Thyroid gland (tissue), 4 donors: ENCODE measurements around the gene RAPGEF4. TPM values are rescaled to one million over a fixed set of nuclear protein-coding genes. Genes with fewer than 3 reads are reported as not detected.

ENCODE experiments used
- DNase-seq, 2 donors: peaks; one replicate each; pipeline ENCODE4 v3.0.0-alpha.2; 2019
- H3K27ac ChIP-seq, 3 donors: fragments of 200-600 bp; sonication (generic); 1 replicate in 2 of 3; 2 replicates in 1 of 3; pipeline ENCODE4 v1.5.1; 2016 to 2019; ENCODE audit warnings: mild to moderate bottlenecking in 1 of 3, moderate library complexity in 1 of 3
- H3K27me3 ChIP-seq: fragments of 200-600 bp; sonication (generic); one replicate; pipeline ENCODE4 v1.5.1; 2019
- H3K36me3 ChIP-seq, 2 donors: fragments of 200-600 bp; sonication (generic); one replicate each; pipeline ENCODE4 v1.5.1; 2016 to 2019
- H3K4me1 ChIP-seq, 2 donors: fragments of 200-600 bp; sonication (generic); one replicate each; pipeline ENCODE4 v1.5.1; 2017 to 2019
- H3K4me3 ChIP-seq, 3 donors: fragments of 200-600 bp; sonication (generic); replicated peaks in 1 of 3; 1 replicate in 2 of 3; 2 replicates in 1 of 3; pipeline ENCODE4 v1.5.1; 2016; ENCODE audit warnings: mild to moderate bottlenecking in 1 of 3
- H3K9me3 ChIP-seq: fragments of 200-600 bp; sonication (generic); one replicate; pipeline ENCODE4 v1.5.1; 2017
- POLR2A ChIP-seq, 2 donors: fragments of 450-650 bp; IDR thresholded peaks; one replicate each; pipeline ENCODE4 v1.6.1; 2017; ENCODE audit warnings: antibody characterized with exemption in 2 of 2, mild to moderate bottlenecking in 2 of 2, moderate library complexity in 1 of 2
- WGBS, 2 donors: methylation state at CpG; one replicate each; pipeline ENCODE4 v1.1.5; 2017; 5-methylcytosine and 5-hydroxymethylcytosine counted together
- intact Hi-C: fragments of 100-400 bp; cut with DNase I; formaldehyde crosslinking; loops from one replicate; pipeline ENCODE4 v1.15.1; 2023
- total RNA-seq, 4 donors: library from RNA; depleted of rRNA; stranded (reverse); fragments of >200 nt; gene quantifications; one replicate each; pipeline ENCODE4 v1.2.3, GENCODE V29; 2016
- TF ChIP-seq, protein P1 (sequence below), 6 experiments: fragments of 200-600 bp in 3 of 6; fragments of 450-650 bp in 3 of 6; sonication (generic) in 3 of 6; IDR thresholded peaks; one replicate each; pipeline ENCODE4 v1.5.1; 2016 to 2019; ENCODE audit warnings: antibody characterized with exemption in 6 of 6, mild to moderate bottlenecking in 2 of 6, inconsistent platforms in 1 of 6, moderate library complexity in 1 of 6

RAPGEF4 gene
- total RNA-seq, 4 donors from 2014 or later = 7.9 to 19.6 (median 12.1) TPM

DNA sequence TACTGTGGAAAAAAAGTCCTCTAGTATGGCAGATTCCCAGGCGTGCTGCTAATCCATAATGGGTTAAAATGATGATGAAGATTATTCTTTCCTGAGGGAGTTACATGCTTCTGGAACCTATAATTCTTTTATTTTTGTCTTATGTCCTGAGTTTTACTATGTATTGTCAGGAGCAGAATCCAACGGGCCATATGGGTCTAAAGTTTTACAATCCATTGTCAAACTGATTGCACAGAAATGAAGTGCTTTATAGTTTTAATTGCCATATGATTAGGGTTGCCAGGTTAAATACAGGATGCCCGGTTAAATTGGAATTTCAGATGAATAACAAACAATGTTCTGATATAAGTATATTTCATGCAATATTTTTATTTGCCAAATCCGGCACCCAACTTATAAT lies 239.1 kb downstream of the RAPGEF4 start:
- WGBS, 2 donors = 92 to 96% methylated on average over 4 of the region's 4 CpGs
- intact Hi-C loops = no loop called here
- Histone ChIP-seq H3K36me3 (no peaks in the 10 kb centered on the region), H3K4me3 (no peak overlapping the region), H3K9me3 (no peaks in the 10 kb centered on the region), H3K27ac (no peak overlapping the region), H3K27me3 (no peaks in the 10 kb centered on the region), H3K4me1 (peaks cover 7 to 11% of the 10 kb centered on the region in 2 donors)
- TF ChIP-seq, protein P1, sequence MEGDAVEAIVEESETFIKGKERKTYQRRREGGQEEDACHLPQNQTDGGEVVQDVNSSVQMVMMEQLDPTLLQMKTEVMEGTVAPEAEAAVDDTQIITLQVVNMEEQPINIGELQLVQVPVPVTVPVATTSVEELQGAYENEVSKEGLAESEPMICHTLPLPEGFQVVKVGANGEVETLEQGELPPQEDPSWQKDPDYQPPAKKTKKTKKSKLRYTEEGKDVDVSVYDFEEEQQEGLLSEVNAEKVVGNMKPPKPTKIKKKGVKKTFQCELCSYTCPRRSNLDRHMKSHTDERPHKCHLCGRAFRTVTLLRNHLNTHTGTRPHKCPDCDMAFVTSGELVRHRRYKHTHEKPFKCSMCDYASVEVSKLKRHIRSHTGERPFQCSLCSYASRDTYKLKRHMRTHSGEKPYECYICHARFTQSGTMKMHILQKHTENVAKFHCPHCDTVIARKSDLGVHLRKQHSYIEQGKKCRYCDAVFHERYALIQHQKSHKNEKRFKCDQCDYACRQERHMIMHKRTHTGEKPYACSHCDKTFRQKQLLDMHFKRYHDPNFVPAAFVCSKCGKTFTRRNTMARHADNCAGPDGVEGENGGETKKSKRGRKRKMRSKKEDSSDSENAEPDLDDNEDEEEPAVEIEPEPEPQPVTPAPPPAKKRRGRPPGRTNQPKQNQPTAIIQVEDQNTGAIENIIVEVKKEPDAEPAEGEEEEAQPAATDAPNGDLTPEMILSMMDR (IDR thresholded peaks at IDR 0.05) = no peak
- no peak for TF ChIP-seq POLR2A (IDR thresholded peaks at IDR 0.05)
- no peak for DNase-seq

DNA sequence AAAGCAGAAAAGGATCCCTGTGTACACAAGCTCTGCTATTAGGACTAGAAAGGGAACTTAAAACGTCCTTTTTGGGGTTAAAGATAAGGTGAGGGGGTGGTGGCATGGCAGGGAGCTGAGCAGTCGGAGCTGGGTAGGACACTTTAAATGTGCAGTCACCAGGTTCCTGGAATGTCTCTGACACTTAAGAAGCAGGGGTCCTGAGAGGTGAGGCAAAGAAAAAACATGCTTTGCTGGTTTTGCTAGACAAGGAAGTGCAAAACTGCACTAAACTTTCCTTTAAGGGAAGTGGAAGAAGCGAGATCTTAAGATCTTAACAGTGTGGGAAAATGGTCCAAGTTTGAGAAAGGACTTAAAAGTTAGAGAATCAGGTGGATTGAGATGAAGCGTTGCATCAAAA lies 240.5 kb downstream of the RAPGEF4 start:
- H3K27me3 ChIP-seq = no peaks in the 10 kb centered on the region
- H3K36me3 ChIP-seq = no peaks in the 10 kb centered on the region
- no peaks in the 10 kb centered on the region for H3K9me3 ChIP-seq
- peaks cover 3 to 11% of the 10 kb centered on the region in 2 donors for H3K4me1 ChIP-seq
- TF ChIP-seq, protein P1 (IDR thresholded peaks at IDR 0.05) = no peak
- no peak for TF ChIP-seq POLR2A (IDR thresholded peaks at IDR 0.05)
- H3K27ac ChIP-seq = peak overlapping the region in 1 of 3 donors; percentile 56
- WGBS, 2 donors = 37 to 38% methylated on average over 4 of the region's 4 CpGs
- peak; percentile 33 to 46 for DNase-seq
- no peak overlapping the region for H3K4me3 ChIP-seq
- intact Hi-C loops = no loop called here

DNA sequence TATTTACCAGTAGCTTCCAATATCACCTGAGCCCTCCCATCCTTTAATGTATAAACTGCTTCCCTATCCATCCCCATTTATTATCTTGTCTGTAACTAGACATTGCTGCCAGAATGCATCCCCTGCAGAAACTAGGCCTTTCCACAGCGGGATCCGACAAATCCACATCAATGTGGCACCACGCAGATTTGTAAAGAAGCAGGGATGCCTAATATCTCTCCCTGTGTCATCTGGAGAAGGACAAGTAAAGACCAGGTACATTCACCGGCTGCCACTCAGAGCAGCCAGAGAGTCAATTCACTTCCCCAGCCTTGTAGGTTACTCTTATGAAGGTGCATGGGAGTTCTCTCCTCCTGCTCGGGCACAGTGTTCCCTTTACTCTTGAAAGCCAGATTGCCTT lies 241.2 kb downstream of the RAPGEF4 start:
- TF ChIP-seq, protein P1 (IDR thresholded peaks at IDR 0.05) = no peak
- TF ChIP-seq POLR2A (IDR thresholded peaks at IDR 0.05) = no peak
- 88 to 89% methylated on average over 5 of the region's 5 CpGs for WGBS, 2 donors
- DNase-seq = no peak
- no peak overlapping the region for H3K4me3 ChIP-seq
- intact Hi-C loops = no loop called here
- H3K27me3 ChIP-seq = no peaks in the 10 kb centered on the region
- H3K9me3 ChIP-seq = no peaks in the 10 kb centered on the region
- H3K36me3 ChIP-seq = no peaks in the 10 kb centered on the region
- H3K27ac ChIP-seq = no peak overlapping the region
- H3K4me1 ChIP-seq = peaks cover 3 to 11% of the 10 kb centered on the region in 2 donors

DNA sequence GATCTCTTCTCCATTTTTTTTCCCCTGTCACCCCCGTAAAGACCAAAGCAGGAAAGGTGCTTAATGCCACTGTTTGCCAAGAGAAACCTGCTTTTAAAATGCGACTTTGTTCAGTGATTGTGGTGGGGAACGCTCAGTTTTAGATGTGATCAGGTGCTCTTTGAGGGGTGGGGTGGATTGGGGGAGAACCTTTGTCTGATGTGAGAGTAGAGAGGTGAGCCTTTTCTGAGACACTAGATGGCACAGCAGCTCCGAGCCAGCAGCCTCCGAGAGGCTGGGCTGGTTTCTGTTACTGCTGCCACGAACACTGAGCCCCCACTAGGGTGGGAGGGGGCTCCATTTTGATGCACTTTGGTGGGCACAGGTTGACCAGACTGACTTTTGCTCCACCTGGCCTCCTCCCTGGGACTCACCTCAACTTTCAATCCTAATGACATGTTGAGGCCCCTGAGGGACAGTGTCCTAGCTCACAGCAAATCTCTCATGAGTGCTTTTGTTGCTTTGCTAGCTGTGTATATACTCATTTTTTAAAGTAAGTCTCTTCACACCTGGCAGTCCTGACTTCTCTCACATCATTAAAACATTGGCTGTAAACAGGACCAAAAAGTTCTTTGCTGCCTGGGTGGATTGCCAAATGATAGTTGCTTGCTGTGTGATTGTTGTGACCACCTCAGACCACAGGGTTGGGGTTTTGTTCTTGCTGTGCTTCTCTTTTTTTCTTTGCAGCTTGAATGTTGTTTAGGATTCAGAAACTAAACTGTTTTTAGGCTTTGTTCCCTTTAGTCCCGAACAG lies 241.8 kb downstream of the RAPGEF4 start:
- no peak for DNase-seq
- intact Hi-C loops = no loop called here
- 65 to 73% methylated on average over 7 of the region's 7 CpGs for WGBS, 2 donors
- Histone ChIP-seq H3K27me3 (no peaks in the 10 kb centered on the region), H3K36me3 (no peaks in the 10 kb centered on the region), H3K27ac (no peak overlapping the region), H3K4me3 (no peak overlapping the region), H3K4me1 (peaks cover 3 to 11% of the 10 kb centered on the region in 2 donors), H3K9me3 (no peaks in the 10 kb centered on the region)
- TF ChIP-seq, protein P1 (IDR thresholded peaks at IDR 0.05) = no peak
- TF ChIP-seq POLR2A (IDR thresholded peaks at IDR 0.05) = no peak

DNA sequence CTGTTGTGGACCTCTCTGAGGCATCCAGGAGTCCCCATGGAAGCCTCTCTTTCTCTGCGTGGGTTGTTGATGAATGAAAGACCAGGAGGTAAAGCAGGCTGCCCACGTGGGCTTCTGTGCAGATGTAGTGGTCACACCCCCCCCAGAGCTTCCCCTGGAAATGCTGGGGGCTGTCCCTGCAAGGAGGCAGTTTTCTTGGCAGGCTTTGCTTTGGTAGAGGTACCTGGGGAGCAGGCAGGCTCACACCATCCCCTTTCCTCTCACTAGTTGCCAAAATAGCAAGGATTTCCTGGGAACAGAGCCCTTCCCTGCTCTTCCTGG lies 242.4 kb downstream of the RAPGEF4 start:
- Histone ChIP-seq H3K9me3 (no peaks in the 10 kb centered on the region), H3K27ac (no peak overlapping the region), H3K4me3 (no peak overlapping the region), H3K4me1 (peaks cover 3 to 11% of the 10 kb centered on the region in 2 donors), H3K27me3 (no peaks in the 10 kb centered on the region), H3K36me3 (no peaks in the 10 kb centered on the region)
- intact Hi-C loops = no loop called here
- DNase-seq = no peak
- 30 to 44% methylated on average over 2 of the region's 2 CpGs for WGBS, 2 donors
- TF ChIP-seq, protein P1 (IDR thresholded peaks at IDR 0.05) = no peak
- TF ChIP-seq POLR2A (IDR thresholded peaks at IDR 0.05) = no peak
